ENCODE data around the gene AGAP3.

Gene AGAP3

GRCh38 chr7:151135866-151136843 lies 49.9 kb downstream of the AGAP3 start:
- H2AFZ ChIP-seq (ENCODE audit: low read depth, low read length) = no peak overlapping the region

GRCh38 chr7:151137076-151137675 lies 50.9 kb downstream of the AGAP3 start:
- Histone ChIP-seq H3K79me2 (ENCODE audit: low read length) (no peaks in the 10 kb centered on the region), H3K4me2 (ENCODE audit: low read length) (no peak overlapping the region), H3K27me3 (ENCODE audit: low read depth, low read length) (no peaks in the 10 kb centered on the region), H3K4me3 (ENCODE audit: low read length) (no peak overlapping the region), H2AFZ (ENCODE audit: low read depth, low read length) (no peak overlapping the region), H3K36me3 (replicated peaks; ENCODE audit: low read depth, low read length) (no peaks in the 10 kb centered on the region), H3K9me3 (ENCODE audit: insufficient read depth, low read length) (no peaks in the 10 kb centered on the region), H4K20me1 (ENCODE audit: insufficient read depth, low read length) (no peaks in the 10 kb centered on the region; the same call in 1 of the 2 replicates), H3K9ac (ENCODE audit: low read length) (no peak overlapping the region), H3K4me1 (ENCODE audit: low read length) (no peaks in the 10 kb centered on the region), H3K27ac (ENCODE audit: low read length) (no peak overlapping the region)
- TF ChIP-seq CTCF (IDR thresholded peaks at IDR 0.05; ENCODE audit: low read depth, low read length) (no peak), EZH2phosphoT487 (IDR thresholded peaks at IDR 0.05; ENCODE audit: low read depth) (no peak)

More at GRCh38 chr7:151135866-151136843, 49.9 kb downstream of the AGAP3 start:
- H3K4me1 ChIP-seq (ENCODE audit: low read length) = no peaks in the 10 kb centered on the region
- no peaks in the 10 kb centered on the region for H3K36me3 ChIP-seq (replicated peaks; ENCODE audit: low read depth, low read length)
- TF ChIP-seq CTCF (IDR thresholded peaks at IDR 0.05; ENCODE audit: low read depth, low read length) = no peak
- no peak for TF ChIP-seq EZH2phosphoT487 (IDR thresholded peaks at IDR 0.05; ENCODE audit: low read depth)
- no peaks in the 10 kb centered on the region for H4K20me1 ChIP-seq (ENCODE audit: insufficient read depth, low read length)
- H3K9me3 ChIP-seq (ENCODE audit: insufficient read depth, low read length) = no peaks in the 10 kb centered on the region
- no peaks in the 10 kb centered on the region for H3K79me2 ChIP-seq (ENCODE audit: low read length)
- H3K9ac ChIP-seq (ENCODE audit: low read length) = no peak overlapping the region
- H3K27ac ChIP-seq (ENCODE audit: low read length) = no peak overlapping the region
- no peak overlapping the region for H3K4me2 ChIP-seq (ENCODE audit: low read length)
- H3K4me3 ChIP-seq (ENCODE audit: low read length) = no peak overlapping the region
- H3K27me3 ChIP-seq (ENCODE audit: low read depth, low read length) = no peaks in the 10 kb centered on the region

- Histone ChIP-seq H2AFZ (ENCODE audit: low read depth, low read length) (no peak overlapping the region), H3K9ac (ENCODE audit: low read length) (no peak overlapping the region), H3K27ac (ENCODE audit: low read length) (no peak overlapping the region), H3K4me2 (ENCODE audit: low read length) (no peak overlapping the region), H3K4me1 (ENCODE audit: low read length) (no peaks in the 10 kb centered on the region), H3K27me3 (ENCODE audit: low read depth, low read length) (no peaks in the 10 kb centered on the region), H3K9me3 (ENCODE audit: insufficient read depth, low read length) (no peaks in the 10 kb centered on the region), H3K79me2 (ENCODE audit: low read length) (no peaks in the 10 kb centered on the region), H3K4me3 (ENCODE audit: low read length) (no peak overlapping the region), H4K20me1 (ENCODE audit: insufficient read depth, low read length) (no peaks in the 10 kb centered on the region; the same call in 1 of the 2 replicates), H3K36me3 (replicated peaks; ENCODE audit: low read depth, low read length) (no peaks in the 10 kb centered on the region)
- no peak for TF ChIP-seq CTCF (IDR thresholded peaks at IDR 0.05; ENCODE audit: low read depth, low read length)
- TF ChIP-seq EZH2phosphoT487 (IDR thresholded peaks at IDR 0.05; ENCODE audit: low read depth) = no peak
These were observed 51.5 kb downstream of the AGAP3 start for GRCh38 chr7:151137791-151138152.

- no peaks in the 10 kb centered on the region for H3K4me1 ChIP-seq (ENCODE audit: low read length)
- no peaks in the 10 kb centered on the region; the same call in 1 of the 2 replicates for H4K20me1 ChIP-seq (ENCODE audit: insufficient read depth, low read length)
- no peak overlapping the region for H3K9ac ChIP-seq (ENCODE audit: low read length)
These were observed 52.0 kb downstream of the AGAP3 start for GRCh38 chr7:151138153-151138851.

More at GRCh38 chr7:151138153-151138851, 52.0 kb downstream of the AGAP3 start:
- H2AFZ ChIP-seq (ENCODE audit: low read depth, low read length) = no peak overlapping the region
- no peaks in the 10 kb centered on the region for H3K36me3 ChIP-seq (replicated peaks; ENCODE audit: low read depth, low read length)
- no peaks in the 10 kb centered on the region for H3K9me3 ChIP-seq (ENCODE audit: insufficient read depth, low read length)
- H3K27me3 ChIP-seq (ENCODE audit: low read depth, low read length) = no peaks in the 10 kb centered on the region
- H3K4me2 ChIP-seq (ENCODE audit: low read length) = no peak overlapping the region
- no peaks in the 10 kb centered on the region for H3K79me2 ChIP-seq (ENCODE audit: low read length)
- H3K4me3 ChIP-seq (ENCODE audit: low read length) = no peak overlapping the region
- no peak overlapping the region for H3K27ac ChIP-seq (ENCODE audit: low read length)
- no peak for TF ChIP-seq CTCF (IDR thresholded peaks at IDR 0.05; ENCODE audit: low read depth, low read length)
- no peak for TF ChIP-seq EZH2phosphoT487 (IDR thresholded peaks at IDR 0.05; ENCODE audit: low read depth)

Data from OCI-LY3 (cell line).